Tibial nerve (tissue), 4 donors: Measurements from ENCODE around the gene C1orf94.

Experiments used
- CTCF ChIP-seq, 5 experiments: fragments of 200-600 bp in 3 of 5; fragments of 450-650 bp in 2 of 5; sonication (generic) in 3 of 5; IDR thresholded peaks; one replicate each; pipeline ENCODE4 v1.5.1; 2016 to 2019; ENCODE audit warnings: antibody characterized with exemption in 5 of 5, mild to moderate bottlenecking in 3 of 5, moderate library complexity in 2 of 5
- EP300 ChIP-seq, 2 donors: sonication (generic); formaldehyde crosslinking; IDR thresholded peaks; one replicate each; pipeline ENCODE4 v1.6.1; 2017; ENCODE audit warnings: antibody characterized with exemption in 2 of 2, mild to moderate bottlenecking in 1 of 2

- TF ChIP-seq CTCF (IDR thresholded peaks at IDR 0.05) (no peak), EP300 (IDR thresholded peaks at IDR 0.05) (no peak)
Measured at GRCh38 chr1:34235594-34235993, 58.9 kb downstream of the C1orf94 start.
